Stimulated activated CD8-positive, alpha-beta memory T cell treated with anti-CD3 and anti-CD28 coated beads, Interleukin-12 subunit alpha, Interleukin-12 subunit beta, amount 100 ng/mL, for 24 hours (primary cell): ENCODE results near the gene CXCR3.
"Not testable (repeated sequence)": the region's sequence is repeated elsewhere in the genome, so short reads cannot be mapped to it uniquely, and the experiment has no call there.

Experiments used
- DNase-seq: peaks from one replicate; pipeline ENCODE4 v3.0.0-alpha.2; 2020; ENCODE audit errors: extremely low read depth

The CXCR3 gene

GRCh38 chrX:71618303-71618721 is at the start of gene CXCR3:
TSS of gene CXCR3 (minus strand) at chrX:71618511. CDS start at chrX:71618449, 62 bp downstream.
- peak; percentile 38 for DNase-seq

GRCh38 chrX:71667328-71668247 is 49.3 kb upstream of the CXCR3 start, which contains the start of gene LOC101059915:
TSS of gene LOC101059915 (plus strand) at chrX:71667546.
- no peak for DNase-seq

- DNase-seq: no peak
Observed at GRCh38 chrX:71666240-71667223, 48.2 kb upstream of the CXCR3 start.

DNA sequence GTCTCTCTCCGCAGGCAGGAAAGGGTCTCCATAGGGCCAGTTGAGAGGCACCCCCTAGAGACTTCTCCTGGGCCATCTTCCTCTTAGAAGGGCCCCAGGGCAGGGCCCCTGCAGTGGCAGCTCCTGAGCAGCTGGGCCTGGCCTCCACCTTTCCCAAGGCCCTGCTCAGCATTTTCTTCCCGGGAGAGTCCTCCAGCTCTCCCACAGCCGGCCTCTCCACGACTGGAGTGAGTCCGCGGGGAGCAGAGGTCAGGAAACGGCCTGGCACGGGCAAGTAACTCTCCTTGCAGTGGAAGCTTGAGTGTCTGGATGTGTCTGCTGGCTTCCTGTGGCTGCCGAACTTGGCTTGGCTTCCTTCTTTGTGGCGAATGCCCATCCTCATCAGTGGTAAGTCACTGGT is 47.4 kb upstream of the CXCR3 start:
- DNase-seq: no peak

GRCh38 chrX:71664889-71665491 is 46.7 kb upstream of the CXCR3 start:
- DNase-seq: no peak

- not testable (repeated sequence) for DNase-seq
Observed at GRCh38 chrX:71664202-71664601, 45.9 kb upstream of the CXCR3 start.

DNA sequence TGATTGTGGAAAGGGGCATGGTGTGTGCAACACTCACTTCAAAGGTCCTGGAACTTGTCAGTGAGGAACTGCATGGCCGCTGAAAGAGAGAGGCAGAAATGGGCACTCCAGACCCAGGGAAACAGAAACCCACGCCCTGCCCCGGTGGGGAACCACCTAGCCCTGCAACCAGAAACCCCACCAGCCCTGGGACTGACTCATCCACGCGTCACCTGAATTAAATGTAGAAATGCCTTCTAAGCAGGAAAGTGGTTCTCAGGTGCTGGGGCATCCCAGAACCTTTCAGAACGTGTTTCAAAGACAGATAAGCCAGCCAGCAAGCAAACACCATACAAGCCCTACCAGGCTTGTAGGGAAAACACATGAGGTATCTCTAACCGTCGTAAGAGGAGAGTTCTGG is 44.9 kb upstream of the CXCR3 start:
- DNase-seq: not testable (repeated sequence)

- not testable (repeated sequence) for DNase-seq
Observed at GRCh38 chrX:71662654-71663053, 44.3 kb upstream of the CXCR3 start.

- DNase-seq: no peak
Observed at GRCh38 chrX:71661919-71662318, 43.6 kb upstream of the CXCR3 start.

GRCh38 chrX:71660562-71661416 is 42.5 kb upstream of the CXCR3 start:
- no peak for DNase-seq

GRCh38 chrX:71659959-71660358 is 41.6 kb upstream of the CXCR3 start:
- no peak for DNase-seq

- DNase-seq: no peak
Observed at GRCh38 chrX:71659342-71659741, 41.0 kb upstream of the CXCR3 start.

DNA sequence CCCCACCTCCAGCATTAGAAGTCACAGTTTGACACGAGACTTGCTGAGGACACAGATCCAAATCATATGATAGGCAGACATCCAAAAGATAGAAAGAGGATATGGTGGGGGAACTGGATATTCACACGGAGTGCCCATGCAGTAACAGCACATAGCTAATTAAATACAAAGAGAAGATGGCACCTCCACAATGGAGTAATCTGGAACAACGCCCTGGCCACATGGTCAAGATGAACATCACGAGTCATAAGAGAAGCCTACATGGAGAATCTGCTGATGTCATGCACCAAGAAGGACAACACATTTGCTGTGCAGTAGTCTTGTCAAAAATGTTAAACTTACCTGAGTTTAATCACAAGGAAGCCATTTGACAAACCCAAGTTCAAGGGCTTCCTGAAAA is 39.0 kb upstream of the CXCR3 start:
- no peak for DNase-seq

GRCh38 chrX:71653344-71653743 is 35.0 kb upstream of the CXCR3 start:
- DNase-seq: no peak

- no peak for DNase-seq
Observed at GRCh38 chrX:71652405-71652804, 34.1 kb upstream of the CXCR3 start.

DNA sequence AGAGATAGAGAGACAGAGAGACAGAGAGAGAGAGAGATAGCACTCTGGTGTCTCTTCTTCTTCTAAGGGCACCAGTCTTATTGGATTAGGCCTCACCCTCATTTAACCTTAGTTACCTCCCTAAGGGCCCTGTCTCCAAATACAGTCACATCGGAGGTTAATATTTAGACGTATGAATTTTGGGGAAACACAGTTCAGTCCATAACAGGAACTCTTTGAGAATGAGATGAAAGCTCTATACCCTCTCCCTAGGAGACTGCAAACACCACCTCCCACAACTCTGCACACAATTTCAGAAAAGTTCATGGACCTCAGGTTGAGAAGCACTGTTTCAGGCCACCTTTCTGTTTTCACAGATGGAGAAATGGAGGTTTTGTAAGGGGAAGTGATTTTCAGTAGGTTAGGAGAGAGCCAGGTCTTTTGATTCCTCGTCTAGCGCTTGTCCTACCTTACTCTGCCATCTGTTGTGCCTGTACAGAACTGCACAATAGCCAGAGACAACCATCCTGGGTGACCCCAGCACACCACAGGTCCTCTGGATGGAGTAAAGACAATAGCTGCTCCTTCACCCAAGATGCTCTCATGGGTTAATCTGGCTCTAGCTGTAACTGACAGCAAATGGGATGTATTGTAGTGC is 32.1 kb upstream of the CXCR3 start:
- DNase-seq: no peak

DNA sequence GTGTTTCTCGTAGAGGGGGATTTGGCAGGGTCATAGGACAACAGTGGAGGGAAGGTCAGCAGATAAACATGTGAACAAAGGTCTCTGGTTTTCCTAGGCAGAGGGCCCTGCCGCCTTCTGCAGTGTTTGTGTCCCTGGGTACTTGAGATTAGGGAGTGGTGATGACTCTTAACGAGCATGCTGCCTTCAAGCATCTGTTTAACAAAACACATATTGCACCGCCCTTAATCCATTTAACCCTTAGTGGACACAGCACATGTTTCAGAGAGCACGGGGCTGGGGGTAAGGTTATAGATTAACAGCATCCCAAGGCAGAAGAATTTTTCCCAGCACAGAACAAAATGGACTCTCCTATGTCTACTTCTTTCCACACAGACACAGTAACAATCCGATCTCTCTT is 26.1 kb upstream of the CXCR3 start:
- DNase-seq: not testable (repeated sequence)

GRCh38 chrX:71640002-71640401 is 21.7 kb upstream of the CXCR3 start:
- no peak for DNase-seq

- DNase-seq: no peak
Observed at GRCh38 chrX:71638409-71638808, 20.1 kb upstream of the CXCR3 start.

DNA sequence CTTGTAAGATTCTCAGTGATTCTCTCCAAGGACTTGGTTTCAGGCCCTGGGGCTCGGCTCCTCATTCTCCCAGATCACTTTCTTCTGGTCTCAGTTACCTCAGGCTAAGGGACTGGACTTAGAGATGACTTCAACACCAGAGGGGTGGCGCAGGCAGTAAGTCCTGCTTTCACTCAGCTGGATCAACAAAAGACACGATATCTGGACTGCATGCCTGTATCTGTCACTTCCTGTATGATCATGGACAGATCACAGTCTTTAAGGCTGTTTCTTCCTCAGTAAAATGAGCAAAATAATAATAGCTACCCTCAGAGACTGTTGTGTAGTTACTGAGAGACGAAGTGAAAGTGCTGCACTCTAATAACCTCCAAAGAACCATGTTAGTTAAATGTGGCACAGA is 19.5 kb upstream of the CXCR3 start:
- no peak for DNase-seq
